ENCODE results near the gene EXOC6B. TPM values are rescaled to one million over a fixed set of nuclear protein-coding genes. Genes with fewer than 3 reads are reported as not detected.
"Not testable (repeated sequence)": the region's sequence is repeated elsewhere in the genome, so short reads cannot be mapped to it uniquely, and the experiment has no call there.

The EXOC6B gene
- total RNA-seq, 8 experiments from 2014 or later = 16.7 to 37.4 (median 25.3) TPM

DNA sequence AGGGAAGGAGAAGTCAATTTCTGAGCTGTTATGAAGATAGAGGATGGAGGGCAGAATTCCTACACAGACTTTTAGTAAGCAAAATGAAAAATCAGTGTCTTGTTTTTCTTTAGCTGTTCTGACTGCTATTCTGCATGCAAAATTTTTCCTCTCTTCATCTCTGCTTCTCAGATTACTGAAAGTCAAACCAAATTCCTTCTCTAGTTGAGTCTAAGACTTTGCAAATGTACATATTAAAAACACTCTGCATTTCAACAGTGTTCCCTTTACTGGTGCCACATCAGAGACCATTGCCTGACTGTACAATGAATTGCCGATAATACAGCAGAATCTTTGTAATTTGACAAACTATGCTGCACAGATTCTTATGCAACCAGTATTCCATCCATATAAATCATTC lies 198.8 kb downstream of the EXOC6B start:
- ATAC-seq (replicated peaks in 6 of 8) = peak in 3 of 8 experiments; percentile 92 to 98 (median 97)
- 0 to 100% (median 43%) methylated on average over 1 of the region's 1 CpG; no CpG with 5 or more reads in 3 of the 10 experiments for WGBS, 10 experiments
- H3K27ac ChIP-seq = no peak overlapping the region
- peaks cover 15 to 16% of the 10 kb centered on the region in 2 donors for H3K4me1 ChIP-seq (replicated peaks in 1 of 2)
- in situ Hi-C loops (cut with MboI; ENCODE audit: low pct_unique_long_range_greater_than_20kb in 2 of 9, low sequenced_read_pairs in 9 of 9, unreplicated experiment in 9 of 9) = no loop called here
- no peak overlapping the region for H3K4me3 ChIP-seq

DNA sequence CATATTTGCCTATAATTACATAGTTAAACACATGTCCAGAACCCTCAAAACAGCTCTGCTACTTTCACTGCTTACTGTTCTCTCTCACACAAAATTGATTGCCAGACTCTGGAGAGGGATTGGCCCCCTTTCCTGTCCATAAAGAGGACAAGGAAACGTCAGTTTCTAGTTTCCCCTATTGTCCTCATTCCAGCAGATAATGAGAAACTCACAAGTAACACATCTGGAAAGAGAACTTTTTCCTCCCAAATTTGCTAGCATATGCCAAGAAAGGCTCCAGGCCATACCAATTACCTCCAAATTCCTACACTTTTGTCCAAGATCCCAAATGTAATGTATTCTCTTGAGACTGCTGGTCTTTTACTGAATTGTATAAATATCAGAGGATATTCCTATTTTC lies 200.5 kb downstream of the EXOC6B start:
- in situ Hi-C loops (cut with MboI; ENCODE audit: low pct_unique_long_range_greater_than_20kb in 2 of 9, low sequenced_read_pairs in 9 of 9, unreplicated experiment in 9 of 9) = no loop called here
- 13 to 100% (median 13%) methylated on average over 1 of the region's 1 CpG; no CpG with 5 or more reads in 7 of the 10 experiments for WGBS, 10 experiments
- H3K4me1 ChIP-seq (replicated peaks in 1 of 2) = peaks cover 15 to 16% of the 10 kb centered on the region in 2 donors
- no peak for ATAC-seq (replicated peaks in 6 of 8)
- H3K4me3 ChIP-seq = no peak overlapping the region
- no peak overlapping the region for H3K27ac ChIP-seq

GRCh38 chr2:72623481-72623880 lies 202.4 kb downstream of the EXOC6B start:
- ATAC-seq (replicated peaks in 6 of 8) = no peak
- Histone ChIP-seq H3K4me3 (no peak overlapping the region), H3K27ac (no peak overlapping the region), H3K4me1 (replicated peaks in 1 of 2) (peaks cover 4 to 8% of the 10 kb centered on the region in 2 donors)
- in situ Hi-C loops (cut with MboI; ENCODE audit: low pct_unique_long_range_greater_than_20kb in 2 of 9, low sequenced_read_pairs in 9 of 9, unreplicated experiment in 9 of 9) = loop anchor here in 1 of 9 experiments (25.0 kb wide), 1 partner anchor 114 kb away; no protein-coding TSS in a partner anchor

DNA sequence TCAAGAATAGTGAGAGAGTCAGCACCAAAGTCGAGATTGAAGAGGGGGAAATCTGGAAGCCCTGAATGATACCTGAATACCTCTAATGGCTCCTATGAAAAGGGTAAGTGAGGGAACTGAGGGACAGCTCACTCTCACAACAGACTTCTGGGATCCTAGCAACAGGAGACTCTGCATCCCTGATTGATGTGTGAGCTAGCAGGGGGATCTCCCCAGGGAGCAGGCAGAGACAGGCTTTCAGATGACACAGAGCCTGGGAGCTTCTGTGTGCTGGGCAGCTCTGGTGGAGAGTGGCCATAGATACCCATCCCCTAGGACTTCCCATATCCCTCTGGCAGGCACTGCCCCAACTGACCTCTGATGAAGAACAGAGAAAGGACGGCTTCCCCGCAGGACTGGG lies 206.2 kb downstream of the EXOC6B start:
- in situ Hi-C loops (cut with MboI; ENCODE audit: low pct_unique_long_range_greater_than_20kb in 2 of 9, low sequenced_read_pairs in 9 of 9, unreplicated experiment in 9 of 9) = loop anchor here in 1 of 9 experiments (25.0 kb wide), 1 partner anchor 118 kb away; no protein-coding TSS in a partner anchor
- Histone ChIP-seq H3K4me3 (no peak overlapping the region), H3K27ac (peak overlapping the region in 1 of 2 donors; percentile 24), H3K4me1 (replicated peaks in 1 of 2) (peaks cover 0 to 6% of the 10 kb centered on the region in 2 donors)
- peak in 5 of 8 experiments; percentile 94 to 100 (median 98) for ATAC-seq (replicated peaks in 6 of 8)
- WGBS, 10 experiments = 29 to 100% (median 70%) methylated on average over 1 to 2 of the region's 3 CpGs; no CpG with 5 or more reads in 1 of the 10 experiments

- peak in 1 of 8 experiments; percentile 30 for ATAC-seq (replicated peaks in 6 of 8)
- WGBS, 10 experiments = 17 to 100% (median 93%) methylated on average over 1 to 3 of the region's 3 CpGs
- Histone ChIP-seq H3K4me1 (replicated peaks in 1 of 2) (no peaks in the 10 kb centered on the region), H3K27ac (no peak overlapping the region), H3K4me3 (no peak overlapping the region)
- in situ Hi-C loops (cut with MboI; ENCODE audit: low pct_unique_long_range_greater_than_20kb in 2 of 9, low sequenced_read_pairs in 9 of 9, unreplicated experiment in 9 of 9) = loop anchor here in 1 of 9 experiments (25.0 kb wide), 1 partner anchor 123 kb away; no protein-coding TSS in a partner anchor
Measured at GRCh38 chr2:72613931-72614330, 211.9 kb downstream of the EXOC6B start.

DNA sequence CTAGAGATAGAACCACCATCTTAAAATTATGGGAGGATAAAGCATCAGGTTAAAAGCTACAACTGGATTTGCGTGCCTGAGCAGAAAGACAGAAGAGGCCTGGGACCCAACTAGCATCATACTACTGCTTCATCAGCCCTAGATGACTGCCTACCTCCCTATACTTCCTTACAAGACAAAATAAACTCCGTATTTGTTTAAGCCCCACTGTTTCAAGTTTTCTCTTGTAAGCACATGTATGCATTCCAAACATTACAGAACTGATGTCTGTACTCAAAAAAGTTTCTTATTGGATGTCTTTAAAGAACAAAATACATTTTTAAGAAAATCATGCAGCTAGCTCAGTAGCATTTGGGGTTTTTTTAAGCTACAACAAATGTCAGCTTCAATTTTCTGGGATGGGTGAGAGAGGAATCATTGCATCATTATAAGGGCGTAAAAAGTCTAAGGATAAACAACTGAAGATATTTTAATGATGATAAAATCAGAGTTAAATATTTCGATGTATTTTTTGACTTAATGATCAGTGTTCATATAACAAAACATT lies 213.1 kb downstream of the EXOC6B start:
- in situ Hi-C loops (cut with MboI; ENCODE audit: low pct_unique_long_range_greater_than_20kb in 2 of 9, low sequenced_read_pairs in 9 of 9, unreplicated experiment in 9 of 9) = loop anchor here in 1 of 9 experiments (25.0 kb wide), 1 partner anchor 125 kb away; no protein-coding TSS in a partner anchor
- no peak overlapping the region for H3K4me3 ChIP-seq
- no peak overlapping the region for H3K27ac ChIP-seq
- ATAC-seq (replicated peaks in 6 of 8) = no peak
- WGBS, 10 experiments = 37 to 100% (median 84%) methylated on average over 2 to 4 of the region's 4 CpGs
- no peaks in the 10 kb centered on the region for H3K4me1 ChIP-seq (replicated peaks in 1 of 2)

DNA sequence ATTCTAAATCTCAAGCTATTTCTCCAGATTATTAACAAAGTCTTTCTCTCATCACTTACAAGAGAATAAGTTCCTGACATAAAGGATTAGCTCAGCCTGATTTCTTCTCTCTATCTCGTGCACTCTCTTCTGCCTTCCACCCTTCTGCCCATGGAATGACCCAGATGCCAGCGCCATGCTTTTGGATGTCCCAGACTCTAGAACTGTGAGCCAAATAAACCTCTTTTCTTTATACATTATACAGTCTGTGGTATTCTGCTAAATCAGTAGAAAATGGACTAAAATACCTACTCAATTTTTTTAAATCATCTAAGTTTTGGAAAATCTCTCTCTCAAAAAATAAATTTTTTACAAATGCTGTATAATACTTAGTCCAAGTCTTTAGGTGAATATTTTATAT lies 218.6 kb downstream of the EXOC6B start:
- H3K27ac ChIP-seq = no peak overlapping the region
- H3K4me3 ChIP-seq = no peak overlapping the region
- WGBS, 10 experiments = 72 to 100% (median 89%) methylated on average over 1 to 2 of the region's 2 CpGs; no CpG with 5 or more reads in 2 of the 10 experiments
- ATAC-seq (replicated peaks in 6 of 8) = no peak
- H3K4me1 ChIP-seq (replicated peaks in 1 of 2) = peaks cover 5 to 9% of the 10 kb centered on the region in 2 donors
- in situ Hi-C loops (cut with MboI; ENCODE audit: low pct_unique_long_range_greater_than_20kb in 2 of 9, low sequenced_read_pairs in 9 of 9, unreplicated experiment in 9 of 9) = loop anchor here in 1 of 9 experiments (25.0 kb wide), 1 partner anchor 130 kb away; no protein-coding TSS in a partner anchor

- in situ Hi-C loops (cut with MboI; ENCODE audit: low pct_unique_long_range_greater_than_20kb in 2 of 9, low sequenced_read_pairs in 9 of 9, unreplicated experiment in 9 of 9) = loop anchor here in 1 of 9 experiments (25.0 kb wide), 1 partner anchor 131 kb away; no protein-coding TSS in a partner anchor
- no peak overlapping the region for H3K4me3 ChIP-seq
- H3K4me1 ChIP-seq (replicated peaks in 1 of 2) = peaks cover 5 to 9% of the 10 kb centered on the region in 2 donors
- no peak for ATAC-seq (replicated peaks in 6 of 8)
- 40 to 100% (median 90%) methylated on average over 1 to 3 of the region's 3 CpGs for WGBS, 10 experiments
- no peak overlapping the region for H3K27ac ChIP-seq
Measured at GRCh38 chr2:72605836-72606442, 219.9 kb downstream of the EXOC6B start.

DNA sequence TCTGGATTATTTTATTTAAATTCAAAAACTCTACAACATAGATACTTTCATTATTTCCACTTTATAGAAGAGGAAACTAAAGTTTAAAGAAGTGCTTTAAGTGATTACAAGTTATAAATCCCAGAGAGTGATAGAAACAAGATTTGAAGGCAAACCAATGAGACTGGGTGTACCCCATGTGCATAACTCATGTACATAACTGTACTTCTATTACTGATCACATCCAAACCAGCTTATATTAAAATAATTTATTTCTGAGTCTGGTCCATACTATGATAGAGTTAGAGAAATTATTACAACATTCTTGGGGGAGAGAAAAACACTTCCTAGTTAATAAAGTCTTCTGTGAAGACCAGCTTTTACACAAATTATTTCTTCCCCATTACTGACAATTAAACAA lies 221.4 kb downstream of the EXOC6B start:
- Histone ChIP-seq H3K4me1 (replicated peaks in 1 of 2) (peaks cover 5 to 9% of the 10 kb centered on the region in 2 donors), H3K4me3 (no peak overlapping the region), H3K27ac (no peak overlapping the region)
- in situ Hi-C loops (cut with MboI; ENCODE audit: low pct_unique_long_range_greater_than_20kb in 2 of 9, low sequenced_read_pairs in 9 of 9, unreplicated experiment in 9 of 9) = loop anchor here in 1 of 9 experiments (25.0 kb wide), 1 partner anchor 133 kb away; no protein-coding TSS in a partner anchor
- peak in 3 of 8 experiments; percentile 47 to 73 (median 69) for ATAC-seq (replicated peaks in 6 of 8)

DNA sequence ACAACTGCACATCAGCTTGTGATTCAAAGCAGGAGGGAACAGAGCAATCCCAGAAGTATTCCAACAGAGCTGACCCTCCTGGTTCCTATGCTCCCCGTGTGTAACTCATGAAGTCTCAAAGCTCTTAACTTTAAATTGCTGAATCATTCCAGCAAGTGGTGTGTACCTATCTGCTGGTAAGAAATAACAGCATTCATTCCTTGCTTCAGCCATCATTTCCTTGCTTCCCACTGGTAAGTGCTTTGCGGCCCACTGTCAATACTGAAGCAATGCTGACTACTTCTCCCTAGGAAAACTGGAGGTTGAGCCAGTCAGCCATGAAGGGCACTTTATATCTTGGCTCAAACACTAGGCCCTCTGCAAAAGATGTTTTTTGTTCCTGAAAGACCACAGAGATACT lies 222.4 kb downstream of the EXOC6B start:
- in situ Hi-C loops (cut with MboI; ENCODE audit: low pct_unique_long_range_greater_than_20kb in 2 of 9, low sequenced_read_pairs in 9 of 9, unreplicated experiment in 9 of 9) = loop anchor here in 1 of 9 experiments (25.0 kb wide), 1 partner anchor 134 kb away; no protein-coding TSS in a partner anchor
- Histone ChIP-seq H3K27ac (no peak overlapping the region), H3K4me1 (replicated peaks in 1 of 2) (peaks cover 5 to 9% of the 10 kb centered on the region in 2 donors), H3K4me3 (no peak overlapping the region)
- ATAC-seq (replicated peaks in 6 of 8) = peak in 1 of 8 experiments; percentile 17
- 69 to 100% (median 83%) methylated on average over 1 to 2 of the region's 2 CpGs; no CpG with 5 or more reads in 5 of the 10 experiments for WGBS, 10 experiments

GRCh38 chr2:72602711-72603110 lies 223.1 kb downstream of the EXOC6B start:
- in situ Hi-C loops (cut with MboI; ENCODE audit: low pct_unique_long_range_greater_than_20kb in 2 of 9, low sequenced_read_pairs in 9 of 9, unreplicated experiment in 9 of 9) = loop anchor here in 1 of 9 experiments (25.0 kb wide), 1 partner anchor 135 kb away; no protein-coding TSS in a partner anchor
- 57 to 100% (median 74%) methylated on average over 2 to 3 of the region's 3 CpGs; no CpG with 5 or more reads in 3 of the 10 experiments for WGBS, 10 experiments
- no peak for ATAC-seq (replicated peaks in 6 of 8)
- Histone ChIP-seq H3K27ac (no peak overlapping the region), H3K4me3 (no peak overlapping the region), H3K4me1 (replicated peaks in 1 of 2) (peaks cover 5 to 9% of the 10 kb centered on the region in 2 donors)

GRCh38 chr2:72602095-72602494 lies 223.7 kb downstream of the EXOC6B start:
- in situ Hi-C loops (cut with MboI; ENCODE audit: low pct_unique_long_range_greater_than_20kb in 2 of 9, low sequenced_read_pairs in 9 of 9, unreplicated experiment in 9 of 9) = loop anchor here in 1 of 9 experiments (25.0 kb wide), 1 partner anchor 135 kb away; no protein-coding TSS in a partner anchor
- ATAC-seq (replicated peaks in 6 of 8) = no peak
- Histone ChIP-seq H3K27ac (no peak overlapping the region), H3K4me1 (replicated peaks in 1 of 2) (peaks cover 5 to 9% of the 10 kb centered on the region in 2 donors), H3K4me3 (no peak overlapping the region)
- WGBS, 10 experiments = 17 to 88% (median 73%) methylated on average over 1 of the region's 1 CpG; no CpG with 5 or more reads in 2 of the 10 experiments

- in situ Hi-C loops (cut with MboI; ENCODE audit: low pct_unique_long_range_greater_than_20kb in 2 of 9, low sequenced_read_pairs in 9 of 9, unreplicated experiment in 9 of 9) = loop anchor here in 2 of 9 experiments (25.0 kb wide), 3 partner anchors 422 to 1047 kb away; no protein-coding TSS in a partner anchor
- 80 to 100% (median 92%) methylated on average over 1 to 4 of the region's 4 CpGs; no CpG with 5 or more reads in 3 of the 10 experiments for WGBS, 10 experiments
- H3K4me3 ChIP-seq; H3K27ac ChIP-seq; H3K4me1 ChIP-seq (replicated peaks in 1 of 2); ATAC-seq (replicated peaks in 6 of 8): not testable (repeated sequence)
Measured at GRCh38 chr2:72583836-72584235, 242.0 kb downstream of the EXOC6B start.
